ENCODE results near the gene CHMP1A.

DNA sequence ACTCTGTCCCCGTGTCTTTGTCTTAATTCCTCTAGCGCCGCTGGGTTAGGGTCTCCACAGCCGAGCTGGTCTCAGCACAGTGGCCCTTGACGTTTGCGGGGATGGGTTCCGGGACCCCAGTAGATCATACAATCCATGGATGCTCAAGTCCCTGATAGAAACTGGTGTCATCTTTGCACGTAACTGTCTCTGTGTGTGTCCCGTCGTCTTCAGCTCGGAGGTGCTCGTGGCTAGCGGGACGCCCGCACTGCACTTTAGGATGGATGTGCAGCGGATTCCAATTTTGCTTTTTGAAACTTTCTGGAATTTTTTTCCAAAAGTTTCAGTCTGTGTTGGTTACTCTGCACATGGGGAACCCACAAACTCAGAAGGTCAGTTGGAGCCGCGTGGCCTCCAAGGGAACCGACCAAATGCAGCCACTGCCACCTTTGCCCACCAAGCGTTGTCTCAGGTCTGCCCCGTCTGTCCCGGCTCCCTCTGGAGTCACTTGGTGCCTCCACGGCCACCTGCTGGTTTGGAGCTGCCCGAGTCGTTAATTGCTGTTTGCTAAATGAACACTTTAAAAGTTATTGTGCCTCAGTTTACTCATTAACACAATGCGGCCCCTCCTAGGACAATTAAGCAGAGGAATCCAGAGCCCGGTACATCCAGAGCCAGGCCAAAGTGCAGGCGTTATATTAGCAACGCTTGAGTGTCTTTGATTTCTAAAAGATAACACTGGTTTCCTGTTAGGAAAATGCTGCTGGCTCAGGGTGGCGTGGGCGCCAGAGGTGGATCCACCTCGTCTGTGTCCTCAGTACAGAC lies 49.4 kb downstream of the CHMP1A start:
- TF ChIP-seq TAF1 (IDR thresholded peaks at IDR 0.05; ENCODE audit: borderline replicate concordance, insufficient read depth, low read length) (no peak), POLR2AphosphoS5 (IDR thresholded peaks at IDR 0.05; ENCODE audit: low read depth, low read length) (no peak)

Measured in PFSK-1 (cell line).